Measurements from ENCODE around the gene HOXA3. TPM values are rescaled to one million over a fixed set of nuclear protein-coding genes. Genes with fewer than 3 reads are reported as not detected.

Gene HOXA3
- total RNA-seq, 1 experiment from 2014 or later = 9.2 TPM

- ChIA-PET POLR2A (interaction anchor here (1.0 kb wide), 1 partner anchor 10 kb away, joined by 4 read pairs; no protein-coding TSS in a partner anchor), CTCF (interaction anchor here (1.3 to 6.6 kb wide), 2 partner anchors 10 to 13 kb away, joined by 4 to 32 read pairs; partner anchors contain the start of gene HOXA7), RAD21 (ENCODE audit: low non-redundant PET in 1 of 2, low total read pairs in 2 of 2, uncharacterized antibody in 2 of 2, unreplicated experiment in 2 of 2) (no interaction called here)
- H3K4me3 ChIP-seq (replicated peaks in 1 of 2; ENCODE audit: low read depth in 1 of 2, low read length in 2 of 2) = peak overlapping the region; percentile 77 to 84
- H4K20me1 ChIP-seq (ENCODE audit: insufficient read depth) = no peaks in the 10 kb centered on the region
- peak overlapping the region; percentile 89 for H3K9ac ChIP-seq (ENCODE audit: low read length)
- peak overlapping the region; percentile 97 for H3K4me2 ChIP-seq (ENCODE audit: low read length)
- H3K79me2 ChIP-seq (ENCODE audit: insufficient read depth, low read length) = peaks cover 93% of the 10 kb centered on the region
- no peaks in the 10 kb centered on the region for H3K9me3 ChIP-seq (ENCODE audit: control insufficient read depth in 1 of 2, insufficient read depth in 1 of 2, low read depth in 1 of 2, low read length in 2 of 2)
- H2AFZ ChIP-seq (ENCODE audit: low read depth, low read length, poor library complexity, severe bottlenecking) = no peak overlapping the region
- DNase-seq (ENCODE audit: low read depth, low spot score) (no peak), ATAC-seq (no peak)
- TF ChIP-seq EZH2phosphoT487 (IDR thresholded peaks at IDR 0.05; ENCODE audit: borderline replicate concordance) (no peak), POLR2AphosphoS5 (IDR thresholded peaks at IDR 0.05; ENCODE audit: low read depth, low read length) (0 out of 2 replicates have a peak, but pooled peaks have one; percentile 10)
- intact Hi-C loops (cut with micrococcal nuclease) = loop anchor here (10.0 kb wide), 1 partner anchor 1301 kb away; no protein-coding TSS in a partner anchor
- peak overlapping the region; percentile 91 for H3K27ac ChIP-seq (ENCODE audit: low read depth, low read length)
- peaks cover 27 to 76% of the 10 kb centered on the region in 2 experiments for H3K4me1 ChIP-seq (ENCODE audit: control insufficient read depth in 1 of 2, insufficient read depth in 2 of 2, low read length in 2 of 2)
- peaks cover 0 to 4% of the 10 kb centered on the region in 2 experiments; a peak in 1 of 4 replicates for H3K36me3 ChIP-seq (ENCODE audit: control insufficient read depth in 1 of 2, insufficient read depth in 2 of 2, low read length in 2 of 2)
- BruUV-seq (replicated peaks) = TSS peak; percentile 60
- H3K27me3 ChIP-seq (ENCODE audit: insufficient read depth, low read length) = no peaks in the 10 kb centered on the region
- no peaks in the 10 kb centered on the region for H3K9me2 ChIP-seq (ENCODE audit: insufficient read depth)
These were observed 13.7 kb upstream of the HOXA3 start for GRCh38 chr7:27165996-27166530.

GRCh38 chr7:27165089-27165995, 13.0 kb upstream of the HOXA3 start, which contains the start of gene HOXA9:
TSS of gene HOXA9 (minus strand) at chr7:27165537. CDS start at chr7:27165457, 80 bp downstream.
- Histone ChIP-seq H3K4me1 (ENCODE audit: control insufficient read depth in 1 of 2, insufficient read depth in 2 of 2, low read length in 2 of 2) (peaks cover 22 to 75% of the 10 kb centered on the region in 2 experiments), H3K9me2 (ENCODE audit: insufficient read depth) (no peaks in the 10 kb centered on the region), H3K9ac (ENCODE audit: low read length) (peak within 1 kb of the TSS; percentile 89), H3K79me2 (ENCODE audit: insufficient read depth, low read length) (peaks cover 86% of the 10 kb centered on the region), H4K20me1 (ENCODE audit: insufficient read depth) (no peaks in the 10 kb centered on the region), H3K27ac (ENCODE audit: low read depth, low read length) (peak within 1 kb of the TSS; percentile 91), H3K9me3 (ENCODE audit: control insufficient read depth in 1 of 2, insufficient read depth in 1 of 2, low read depth in 1 of 2, low read length in 2 of 2) (no peaks in the 10 kb centered on the region), H3K27me3 (ENCODE audit: insufficient read depth, low read length) (no peaks in the 10 kb centered on the region), H2AFZ (ENCODE audit: low read depth, low read length, poor library complexity, severe bottlenecking) (no peak within 1 kb of the TSS), H3K36me3 (ENCODE audit: control insufficient read depth in 1 of 2, insufficient read depth in 2 of 2, low read length in 2 of 2) (peaks cover 0 to 4% of the 10 kb centered on the region in 2 experiments; a peak in 1 of 4 replicates), H3K4me3 (replicated peaks in 1 of 2; ENCODE audit: low read depth in 1 of 2, low read length in 2 of 2) (peak within 1 kb of the TSS; percentile 77 to 84), H3K4me2 (ENCODE audit: low read length) (peak within 1 kb of the TSS; percentile 97)
- ChIA-PET RAD21 (ENCODE audit: low non-redundant PET in 1 of 2, low total read pairs in 2 of 2, uncharacterized antibody in 2 of 2, unreplicated experiment in 2 of 2) (no interaction called here), POLR2A (interaction anchor here (1.4 kb wide), 1 partner anchor 15 kb away, joined by 4 read pairs; no protein-coding TSS in a partner anchor), CTCF (interaction anchor here (1.3 to 6.6 kb wide), 2 partner anchors 9 to 14 kb away, joined by 4 to 32 read pairs; partner anchors contain the start of gene HOXA7)
- no TSS peak for BruUV-seq (replicated peaks)
- peak; percentile 94 for DNase-seq (ENCODE audit: low read depth, low spot score)
- intact Hi-C loops (cut with micrococcal nuclease) = loop anchor here (10.0 kb wide), 1 partner anchor 1301 kb away; no protein-coding TSS in a partner anchor
- ATAC-seq = peak; percentile 29
- no peak for TF ChIP-seq SIN3A (IDR thresholded peaks at IDR 0.05; ENCODE audit: low read depth)
- no peak for TF ChIP-seq SP1 (IDR thresholded peaks at IDR 0.05; ENCODE audit: low read depth)
- TF ChIP-seq POLR2A (IDR thresholded peaks at IDR 0.05; ENCODE audit: borderline replicate concordance, extremely low read depth, insufficient read depth, insufficient read length) = peak; percentile 88
- TF ChIP-seq ZFX (IDR thresholded peaks at IDR 0.05) = no peak; the same call in 1 of the 2 replicates
- TF ChIP-seq ZBTB33 (IDR thresholded peaks at IDR 0.05; ENCODE audit: extremely low read depth, insufficient replicate concordance, low read length) = no peak
- TF ChIP-seq EZH2phosphoT487 (IDR thresholded peaks at IDR 0.05; ENCODE audit: borderline replicate concordance) = no peak
- TF ChIP-seq CEBPB (IDR thresholded peaks at IDR 0.05; ENCODE audit: low read depth) = no peak
- TF ChIP-seq SRF (IDR thresholded peaks at IDR 0.05; ENCODE audit: low read depth) = no peak
- TF ChIP-seq POLR2AphosphoS5 (IDR thresholded peaks at IDR 0.05; ENCODE audit: low read depth, low read length) = peak; percentile 94
- TF ChIP-seq ZNF274 (IDR thresholded peaks at IDR 0.05; ENCODE audit: low read depth, low read length) = no peak
- TF ChIP-seq CBX3 (IDR thresholded peaks at IDR 0.05; ENCODE audit: low read depth) = no peak

Data from HCT116 (cell line).